ENCODE data around the gene FBXO28. TPM values are rescaled to one million over a fixed set of nuclear protein-coding genes. Genes with fewer than 3 reads are reported as not detected.
"Not testable (repeated sequence)": the region's sequence is repeated elsewhere in the genome, so short reads cannot be mapped to it uniquely, and the experiment has no call there.

FBXO28 gene
- total and polyA plus RNA-seq, 2 experiments from 2014 or later = 17.1 to 26.6 TPM

DNA sequence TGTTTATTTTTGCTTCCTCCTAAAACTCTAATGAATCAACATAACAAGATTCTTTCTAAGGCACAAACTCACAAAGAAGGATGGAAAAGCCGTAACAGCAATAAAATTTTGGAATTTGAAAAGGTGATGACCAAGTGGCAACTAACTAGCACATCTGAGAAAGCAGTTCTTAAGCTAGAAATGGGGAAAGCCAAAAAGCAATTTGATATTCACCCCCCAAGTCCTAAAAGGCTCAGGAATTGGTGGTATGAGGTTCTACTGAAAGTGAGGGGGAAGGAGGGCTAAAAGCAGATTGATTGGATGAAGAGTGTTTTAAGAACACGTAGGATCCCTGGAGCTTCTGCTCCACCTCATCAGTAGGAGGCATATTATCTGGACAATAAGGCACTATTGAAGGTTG, 43.4 kb upstream of the FBXO28 start:
- Histone ChIP-seq H3K79me2 (no peaks in the 10 kb centered on the region), H3K4me1 (ENCODE audit: insufficient read depth) (peaks cover 8% of the 10 kb centered on the region), H4K20me1 (ENCODE audit: insufficient read depth, poor library complexity, severe bottlenecking) (no peaks in the 10 kb centered on the region), H3K9me3 (ENCODE audit: low read depth) (no peaks in the 10 kb centered on the region), H2AFZ (no peak overlapping the region), H3K4me3 (no peak overlapping the region), H3K9me2 (replicated peaks; ENCODE audit: insufficient read depth) (no peaks in the 10 kb centered on the region), H3K36me3 (replicated peaks; ENCODE audit: insufficient read depth, low read depth) (no peaks in the 10 kb centered on the region), H3K27ac (no peak overlapping the region), H3K4me2 (no peak overlapping the region), H3K27me3 (no peaks in the 10 kb centered on the region)
- DNase-seq (ENCODE audit: low spot score) = no peak
- 74% methylated on average over 2 of the region's 2 CpGs for WGBS (ENCODE audit: low lambda C conversion rate, missing lambda C conversion rate)
- TF ChIP-seq EZH2 (IDR thresholded peaks at IDR 0.05; ENCODE audit: borderline replicate concordance) (no peak), CTCF (IDR thresholded peaks at IDR 0.05; ENCODE audit: poor library complexity) (no peak), EZH2phosphoT487 (IDR thresholded peaks at IDR 0.05; ENCODE audit: low read depth, severe bottlenecking, unreplicated experiment) (no peak)

DNA sequence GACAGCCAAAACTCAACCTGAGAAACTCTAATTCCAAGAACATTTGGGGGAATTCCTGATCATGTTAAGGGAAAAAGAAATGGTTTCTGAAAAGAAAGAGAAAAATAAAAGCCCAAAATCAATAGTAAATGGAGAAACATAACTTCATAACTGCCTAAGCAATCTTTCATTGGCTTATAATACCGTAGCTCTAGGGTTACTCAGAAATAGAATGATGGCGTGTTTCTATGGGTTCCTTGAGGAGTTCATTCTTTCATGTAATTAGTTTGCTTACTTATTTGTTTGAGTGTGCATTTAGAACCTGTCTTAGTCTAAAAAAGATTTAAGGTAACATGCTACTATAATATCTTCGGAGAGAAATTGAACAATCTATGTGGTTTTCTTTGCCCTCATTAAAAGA, 37.5 kb upstream of the FBXO28 start:
- TF ChIP-seq EZH2 (IDR thresholded peaks at IDR 0.05; ENCODE audit: borderline replicate concordance) (no peak), CTCF (IDR thresholded peaks at IDR 0.05; ENCODE audit: poor library complexity) (no peak)
- H2AFZ ChIP-seq = no peak overlapping the region
- H4K20me1 ChIP-seq (ENCODE audit: insufficient read depth, poor library complexity, severe bottlenecking) = no peaks in the 10 kb centered on the region
- no peaks in the 10 kb centered on the region for H3K9me2 ChIP-seq (replicated peaks; ENCODE audit: insufficient read depth)
- H3K36me3 ChIP-seq (replicated peaks; ENCODE audit: insufficient read depth, low read depth) = no peaks in the 10 kb centered on the region
- H3K4me3 ChIP-seq = no peak overlapping the region
- H3K9me3 ChIP-seq (ENCODE audit: low read depth) = no peaks in the 10 kb centered on the region
- H3K27me3 ChIP-seq = no peaks in the 10 kb centered on the region
- H3K27ac ChIP-seq = no peak overlapping the region
- H3K4me1 ChIP-seq (ENCODE audit: insufficient read depth) = no peaks in the 10 kb centered on the region
- no peak overlapping the region for H3K4me2 ChIP-seq
- DNase-seq (ENCODE audit: low spot score) = no peak
- H3K79me2 ChIP-seq = no peaks in the 10 kb centered on the region
- 89% methylated on average over 3 of the region's 3 CpGs for WGBS (ENCODE audit: low lambda C conversion rate, missing lambda C conversion rate)

DNA sequence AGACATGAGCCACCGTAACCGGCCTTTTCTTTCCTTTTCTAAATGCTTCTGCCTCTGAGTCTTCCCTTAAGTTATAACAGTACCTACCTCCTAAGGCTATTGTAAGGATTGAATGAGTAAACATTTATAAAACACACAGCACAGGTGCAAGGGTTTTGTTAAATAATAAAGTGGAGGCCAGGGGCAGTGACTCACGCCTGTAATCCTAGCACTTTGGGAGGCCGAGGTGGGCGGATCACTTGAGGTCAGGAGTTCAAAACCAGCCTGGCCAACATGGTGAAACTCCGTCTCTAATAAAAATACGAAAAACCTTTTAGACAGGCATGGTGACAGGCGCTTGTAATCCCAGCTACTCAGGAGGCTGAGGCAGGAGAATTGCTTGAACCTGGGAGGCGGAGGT, 34.3 kb upstream of the FBXO28 start:
- H3K27ac ChIP-seq; H3K4me3 ChIP-seq; DNase-seq (ENCODE audit: low spot score); H3K4me2 ChIP-seq; H3K9me2 ChIP-seq (replicated peaks; ENCODE audit: insufficient read depth); H3K36me3 ChIP-seq (replicated peaks; ENCODE audit: insufficient read depth, low read depth); H3K79me2 ChIP-seq; H2AFZ ChIP-seq; H4K20me1 ChIP-seq (ENCODE audit: insufficient read depth, poor library complexity, severe bottlenecking); H3K27me3 ChIP-seq; H3K9me3 ChIP-seq (ENCODE audit: low read depth); H3K4me1 ChIP-seq (ENCODE audit: insufficient read depth): not testable (repeated sequence)
- WGBS (ENCODE audit: low lambda C conversion rate, missing lambda C conversion rate) = 45% methylated on average over 9 of the region's 9 CpGs

- H3K27ac ChIP-seq = no peak overlapping the region
- H3K4me2 ChIP-seq = no peak overlapping the region
- TF ChIP-seq EZH2 (IDR thresholded peaks at IDR 0.05; ENCODE audit: borderline replicate concordance) (no peak), CTCF (IDR thresholded peaks at IDR 0.05; ENCODE audit: poor library complexity) (no peak), EZH2phosphoT487 (IDR thresholded peaks at IDR 0.05; ENCODE audit: low read depth, severe bottlenecking, unreplicated experiment) (no peak)
- H3K36me3 ChIP-seq (replicated peaks; ENCODE audit: insufficient read depth, low read depth) = no peaks in the 10 kb centered on the region
- H2AFZ ChIP-seq = no peak overlapping the region
- no peaks in the 10 kb centered on the region for H3K27me3 ChIP-seq
- no peak for DNase-seq (ENCODE audit: low spot score)
- no peaks in the 10 kb centered on the region for H4K20me1 ChIP-seq (ENCODE audit: insufficient read depth, poor library complexity, severe bottlenecking)
- no peaks in the 10 kb centered on the region for H3K9me3 ChIP-seq (ENCODE audit: low read depth)
- no peaks in the 10 kb centered on the region for H3K4me1 ChIP-seq (ENCODE audit: insufficient read depth)
- H3K9me2 ChIP-seq (replicated peaks; ENCODE audit: insufficient read depth) = no peaks in the 10 kb centered on the region
- 74% methylated on average over 9 of the region's 9 CpGs for WGBS (ENCODE audit: low lambda C conversion rate, missing lambda C conversion rate)
- H3K4me3 ChIP-seq = no peak overlapping the region
- no peaks in the 10 kb centered on the region for H3K79me2 ChIP-seq
Measured at GRCh38 chr1:224080115-224080774, 33.7 kb upstream of the FBXO28 start.

Measured in hepatocyte (in vitro differentiated cells).